ENCODE measurements around the gene ELOVL3.

GRCh38 chr10:102188298-102188940 is 37.7 kb upstream of the ELOVL3 start:
- TF ChIP-seq, protein P1, sequence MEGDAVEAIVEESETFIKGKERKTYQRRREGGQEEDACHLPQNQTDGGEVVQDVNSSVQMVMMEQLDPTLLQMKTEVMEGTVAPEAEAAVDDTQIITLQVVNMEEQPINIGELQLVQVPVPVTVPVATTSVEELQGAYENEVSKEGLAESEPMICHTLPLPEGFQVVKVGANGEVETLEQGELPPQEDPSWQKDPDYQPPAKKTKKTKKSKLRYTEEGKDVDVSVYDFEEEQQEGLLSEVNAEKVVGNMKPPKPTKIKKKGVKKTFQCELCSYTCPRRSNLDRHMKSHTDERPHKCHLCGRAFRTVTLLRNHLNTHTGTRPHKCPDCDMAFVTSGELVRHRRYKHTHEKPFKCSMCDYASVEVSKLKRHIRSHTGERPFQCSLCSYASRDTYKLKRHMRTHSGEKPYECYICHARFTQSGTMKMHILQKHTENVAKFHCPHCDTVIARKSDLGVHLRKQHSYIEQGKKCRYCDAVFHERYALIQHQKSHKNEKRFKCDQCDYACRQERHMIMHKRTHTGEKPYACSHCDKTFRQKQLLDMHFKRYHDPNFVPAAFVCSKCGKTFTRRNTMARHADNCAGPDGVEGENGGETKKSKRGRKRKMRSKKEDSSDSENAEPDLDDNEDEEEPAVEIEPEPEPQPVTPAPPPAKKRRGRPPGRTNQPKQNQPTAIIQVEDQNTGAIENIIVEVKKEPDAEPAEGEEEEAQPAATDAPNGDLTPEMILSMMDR (IDR thresholded peaks at IDR 0.05; ENCODE audit: insufficient read depth, low read depth, low read length) = no peak
- TF ChIP-seq EZH2 (IDR thresholded peaks at IDR 0.05; ENCODE audit: insufficient read depth, low read length) = no peak

Measured in astrocyte (in vitro differentiated cells and primary cell).